Upper lobe of right lung (tissue), 1 donor: Measurements from ENCODE around the gene PIGU. TPM values are rescaled to one million over a fixed set of nuclear protein-coding genes. Genes with fewer than 3 reads are reported as not detected.

Experiments used
- ATAC-seq: fragments of 200-7000 bp; cut with Tn5 transposase; one replicate; pipeline ENCODE4 v1.9.1; 2020; ENCODE audit warnings: mild to moderate bottlenecking, moderate library complexity
- DNase-seq: peaks from one replicate; pipeline ENCODE4 v3.0.0-alpha.2; 2020
- H3K27ac ChIP-seq: fragments of 200-600 bp; one replicate; pipeline ENCODE4 v1.8.0; 2022
- H3K27me3 ChIP-seq: fragments of 200-600 bp; one replicate; pipeline ENCODE4 v1.8.0; 2022; ENCODE audit warnings: mild to moderate bottlenecking
- H3K36me3 ChIP-seq: fragments of 200-600 bp; one replicate; pipeline ENCODE4 v1.8.0; 2022
- H3K4me1 ChIP-seq: fragments of 200-600 bp; one replicate; pipeline ENCODE4 v1.8.0; 2022
- H3K4me3 ChIP-seq: fragments of 200-600 bp; one replicate; pipeline ENCODE4 v1.8.0; 2022; ENCODE audit warnings: mild to moderate bottlenecking
- H3K9me3 ChIP-seq: fragments of 200-600 bp; one replicate; pipeline ENCODE4 v1.8.0; 2022
- CTCF ChIP-seq: fragments of 200-600 bp; IDR thresholded peaks from one replicate; pipeline ENCODE4 v1.8.0; 2022; ENCODE audit warnings: antibody characterized with exemption
- intact Hi-C: fragments of 100-400 bp; cut with DNase I; formaldehyde crosslinking; loops from one replicate; pipeline ENCODE4 v1.11.0; 2022
- total RNA-seq: library from RNA; stranded (reverse); fragmentation: NEBNext Ultra II Directional; extraction: Animal tissue kit (Norgen Biotek cat#: 25700); gene quantifications from one replicate; pipeline ENCODE4 v1.2.1, GENCODE V29; 2021
- donor health status: DM: no; HTN: yes; CAD: no; lungs with severe emphysema.

Gene PIGU
- total RNA-seq, 1 donor from 2014 or later: 13.2 TPM

GRCh38 chr20:34512955-34513419 is 163.9 kb downstream of the PIGU start:
- no peak for TF ChIP-seq CTCF
- H3K27ac ChIP-seq: no peak overlapping the region
- intact Hi-C loops: no loop called here
- peaks cover 11% of the 10 kb centered on the region for H3K4me1 ChIP-seq
- H3K4me3 ChIP-seq: no peak overlapping the region
- no peaks in the 10 kb centered on the region for H3K9me3 ChIP-seq
- peaks cover 18% of the 10 kb centered on the region for H3K36me3 ChIP-seq
- H3K27me3 ChIP-seq: no peaks in the 10 kb centered on the region
- ATAC-seq (no peak), DNase-seq (no peak)

GRCh38 chr20:34512266-34512954 is 164.5 kb downstream of the PIGU start:
- no peaks in the 10 kb centered on the region for H3K27me3 ChIP-seq
- H3K9me3 ChIP-seq: no peaks in the 10 kb centered on the region
- H3K4me1 ChIP-seq: peaks cover 11% of the 10 kb centered on the region
- DNase-seq (no peak), ATAC-seq (no peak)
- H3K36me3 ChIP-seq: peaks cover 23% of the 10 kb centered on the region
- no peak for TF ChIP-seq CTCF
- no peak overlapping the region for H3K4me3 ChIP-seq
- H3K27ac ChIP-seq: no peak overlapping the region
- intact Hi-C loops: no loop called here

GRCh38 chr20:34511891-34512265 is 165.0 kb downstream of the PIGU start:
- H3K4me3 ChIP-seq: no peak overlapping the region
- no peaks in the 10 kb centered on the region for H3K27me3 ChIP-seq
- H3K27ac ChIP-seq: no peak overlapping the region
- H3K36me3 ChIP-seq: peaks cover 29% of the 10 kb centered on the region
- H3K9me3 ChIP-seq: no peaks in the 10 kb centered on the region
- H3K4me1 ChIP-seq: peaks cover 11% of the 10 kb centered on the region
- intact Hi-C loops: no loop called here
- ATAC-seq: no peak
- no peak for TF ChIP-seq CTCF
- DNase-seq: no peak

- intact Hi-C loops: no loop called here
- Histone ChIP-seq H3K4me3 (no peak overlapping the region), H3K27me3 (no peaks in the 10 kb centered on the region), H3K36me3 (peaks cover 42% of the 10 kb centered on the region), H3K4me1 (peaks cover 11% of the 10 kb centered on the region), H3K27ac (no peak overlapping the region), H3K9me3 (no peaks in the 10 kb centered on the region)
- ATAC-seq (no peak), DNase-seq (no peak)
- TF ChIP-seq CTCF: no peak
Measured at GRCh38 chr20:34510575-34510974, 166.3 kb downstream of the PIGU start.

Other genes with a start within 250 kb of the PIGU start
- 146 TPM for gene DYNLRB1, start 160.7 kb downstream of the PIGU start, total RNA-seq
- gene MAP1LC3A, start 118.4 kb downstream of the PIGU start, total RNA-seq: 45.9 TPM
- 17.7 TPM for gene TP53INP2, start 27.3 kb upstream of the PIGU start, total RNA-seq
- 27.8 TPM for gene NCOA6, start 148.6 kb upstream of the PIGU start, total RNA-seq
- gene GGT7, start 195.8 kb upstream of the PIGU start, total RNA-seq: 20.6 TPM
- 146 TPM for gene ACSS2, start 199.5 kb upstream of the PIGU start, total RNA-seq